ENCODE results near the gene ARHGAP23. TPM values are rescaled to one million over a fixed set of nuclear protein-coding genes. Genes with fewer than 3 reads are reported as not detected.
A peak's percentile ranks its signal among the peaks of the same experiment; 100 is the strongest.

ARHGAP23 gene, protein sequence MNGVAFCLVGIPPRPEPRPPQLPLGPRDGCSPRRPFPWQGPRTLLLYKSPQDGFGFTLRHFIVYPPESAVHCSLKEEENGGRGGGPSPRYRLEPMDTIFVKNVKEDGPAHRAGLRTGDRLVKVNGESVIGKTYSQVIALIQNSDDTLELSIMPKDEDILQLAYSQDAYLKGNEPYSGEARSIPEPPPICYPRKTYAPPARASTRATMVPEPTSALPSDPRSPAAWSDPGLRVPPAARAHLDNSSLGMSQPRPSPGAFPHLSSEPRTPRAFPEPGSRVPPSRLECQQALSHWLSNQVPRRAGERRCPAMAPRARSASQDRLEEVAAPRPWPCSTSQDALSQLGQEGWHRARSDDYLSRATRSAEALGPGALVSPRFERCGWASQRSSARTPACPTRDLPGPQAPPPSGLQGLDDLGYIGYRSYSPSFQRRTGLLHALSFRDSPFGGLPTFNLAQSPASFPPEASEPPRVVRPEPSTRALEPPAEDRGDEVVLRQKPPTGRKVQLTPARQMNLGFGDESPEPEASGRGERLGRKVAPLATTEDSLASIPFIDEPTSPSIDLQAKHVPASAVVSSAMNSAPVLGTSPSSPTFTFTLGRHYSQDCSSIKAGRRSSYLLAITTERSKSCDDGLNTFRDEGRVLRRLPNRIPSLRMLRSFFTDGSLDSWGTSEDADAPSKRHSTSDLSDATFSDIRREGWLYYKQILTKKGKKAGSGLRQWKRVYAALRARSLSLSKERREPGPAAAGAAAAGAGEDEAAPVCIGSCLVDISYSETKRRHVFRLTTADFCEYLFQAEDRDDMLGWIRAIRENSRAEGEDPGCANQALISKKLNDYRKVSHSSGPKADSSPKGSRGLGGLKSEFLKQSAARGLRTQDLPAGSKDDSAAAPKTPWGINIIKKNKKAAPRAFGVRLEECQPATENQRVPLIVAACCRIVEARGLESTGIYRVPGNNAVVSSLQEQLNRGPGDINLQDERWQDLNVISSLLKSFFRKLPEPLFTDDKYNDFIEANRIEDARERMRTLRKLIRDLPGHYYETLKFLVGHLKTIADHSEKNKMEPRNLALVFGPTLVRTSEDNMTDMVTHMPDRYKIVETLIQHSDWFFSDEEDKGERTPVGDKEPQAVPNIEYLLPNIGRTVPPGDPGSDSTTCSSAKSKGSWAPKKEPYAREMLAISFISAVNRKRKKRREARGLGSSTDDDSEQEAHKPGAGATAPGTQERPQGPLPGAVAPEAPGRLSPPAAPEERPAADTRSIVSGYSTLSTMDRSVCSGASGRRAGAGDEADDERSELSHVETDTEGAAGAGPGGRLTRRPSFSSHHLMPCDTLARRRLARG (N-terminal part only)
- 10 to 100 TPM; 13.8 to 25.2 (median 21.1) TPM for total RNA-seq

DNA sequence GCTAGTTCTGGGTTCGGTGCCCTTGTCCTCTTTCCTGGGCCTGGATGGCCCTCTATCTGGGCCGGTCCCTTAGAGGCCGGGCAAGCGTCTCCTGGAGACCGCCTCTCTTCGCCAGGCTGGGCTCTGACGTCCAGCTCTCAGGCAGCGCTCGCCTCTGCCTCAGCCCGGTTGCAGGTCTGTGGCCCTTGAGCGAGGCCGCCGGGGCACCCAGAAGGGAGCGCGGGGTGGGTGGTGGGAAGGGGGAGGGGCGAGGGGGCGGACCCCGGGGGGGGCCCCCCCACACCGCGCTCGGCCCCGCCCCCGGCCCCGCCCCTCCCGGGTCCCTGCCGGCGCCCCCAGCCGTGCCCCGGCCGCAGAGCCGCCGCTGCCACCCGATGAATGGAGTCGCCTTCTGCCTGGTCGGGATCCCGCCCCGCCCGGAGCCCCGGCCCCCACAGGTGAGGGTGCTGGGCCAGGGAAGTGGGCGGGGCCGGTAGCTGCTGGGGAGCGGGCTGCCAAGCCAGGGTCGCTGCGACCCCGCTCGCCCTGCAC, at the start of gene ARHGAP23:
ARHGAP23 (plus strand) TSS at position 353 of the 531 bp plus-strand sequence; CDS start at position 375, 22 bp downstream.
- TF ChIP-seq, protein P1, sequence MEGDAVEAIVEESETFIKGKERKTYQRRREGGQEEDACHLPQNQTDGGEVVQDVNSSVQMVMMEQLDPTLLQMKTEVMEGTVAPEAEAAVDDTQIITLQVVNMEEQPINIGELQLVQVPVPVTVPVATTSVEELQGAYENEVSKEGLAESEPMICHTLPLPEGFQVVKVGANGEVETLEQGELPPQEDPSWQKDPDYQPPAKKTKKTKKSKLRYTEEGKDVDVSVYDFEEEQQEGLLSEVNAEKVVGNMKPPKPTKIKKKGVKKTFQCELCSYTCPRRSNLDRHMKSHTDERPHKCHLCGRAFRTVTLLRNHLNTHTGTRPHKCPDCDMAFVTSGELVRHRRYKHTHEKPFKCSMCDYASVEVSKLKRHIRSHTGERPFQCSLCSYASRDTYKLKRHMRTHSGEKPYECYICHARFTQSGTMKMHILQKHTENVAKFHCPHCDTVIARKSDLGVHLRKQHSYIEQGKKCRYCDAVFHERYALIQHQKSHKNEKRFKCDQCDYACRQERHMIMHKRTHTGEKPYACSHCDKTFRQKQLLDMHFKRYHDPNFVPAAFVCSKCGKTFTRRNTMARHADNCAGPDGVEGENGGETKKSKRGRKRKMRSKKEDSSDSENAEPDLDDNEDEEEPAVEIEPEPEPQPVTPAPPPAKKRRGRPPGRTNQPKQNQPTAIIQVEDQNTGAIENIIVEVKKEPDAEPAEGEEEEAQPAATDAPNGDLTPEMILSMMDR (IDR thresholded peaks at IDR 0.05) = no peak
- TF ChIP-seq POLR2A (IDR thresholded peaks at IDR 0.05) (no peak), POLR2AphosphoS5 (IDR thresholded peaks at IDR 0.05) (no peak)
- Histone ChIP-seq H3K4me1 (peaks cover 10 to 14% of the 10 kb centered on the region in 2 donors), H3K36me3 (no peaks in the 10 kb centered on the region), H3K27ac (peak within 1 kb of the TSS; percentile 83 to 88), H3K9me3 (no peaks in the 10 kb centered on the region), H3K27me3 (no peaks in the 10 kb centered on the region), H3K4me3 (peak within 1 kb of the TSS; percentile 79 to 93 (median 88))
- DNase-seq (ENCODE audit: low spot score in 2 of 2) = no peak
- intact Hi-C loops (cut with DNase I; ENCODE audit: low total_unique reads) = loop anchor here (10.0 kb wide), 1 partner anchor 57 kb away; no protein-coding TSS in a partner anchor

DNA sequence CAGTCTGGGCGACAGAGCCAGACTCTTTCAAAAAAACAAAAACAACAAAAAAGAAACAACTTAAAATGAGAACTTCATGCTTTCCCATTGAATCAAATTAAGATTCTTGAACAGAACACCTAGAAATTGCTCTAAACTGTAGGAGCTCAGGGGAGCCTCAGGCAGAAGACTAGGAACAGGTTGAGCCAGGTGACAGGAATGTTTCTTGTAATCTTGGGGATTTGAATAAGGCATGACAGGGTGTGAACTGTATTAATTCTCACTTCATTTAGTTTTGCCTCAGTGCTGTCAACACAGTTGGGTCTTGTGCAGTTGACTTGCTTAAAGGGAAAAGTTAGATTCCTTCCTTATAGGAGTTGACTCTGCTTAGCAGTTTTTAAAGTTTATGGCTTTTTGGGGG, 48.8 kb upstream of the ARHGAP23 start:
- no peak overlapping the region for H3K27ac ChIP-seq
- H3K27me3 ChIP-seq = no peaks in the 10 kb centered on the region
- no peaks in the 10 kb centered on the region for H3K4me1 ChIP-seq
- no peaks in the 10 kb centered on the region for H3K36me3 ChIP-seq
- intact Hi-C loops (cut with DNase I; ENCODE audit: low total_unique reads) = no loop called here
- no peaks in the 10 kb centered on the region for H3K9me3 ChIP-seq
- no peak for DNase-seq (ENCODE audit: low spot score in 2 of 2)
- TF ChIP-seq POLR2A (IDR thresholded peaks at IDR 0.05) = no peak
- TF ChIP-seq, protein P1 (IDR thresholded peaks at IDR 0.05) = no peak
- TF ChIP-seq POLR2AphosphoS5 (IDR thresholded peaks at IDR 0.05) = no peak
- H3K4me3 ChIP-seq = no peak overlapping the region

- Histone ChIP-seq H3K36me3 (peaks cover 9% of the 10 kb centered on the region), H3K4me1 (no peaks in the 10 kb centered on the region), H3K27ac (no peak overlapping the region), H3K4me3 (no peak overlapping the region), H3K9me3 (no peaks in the 10 kb centered on the region), H3K27me3 (no peaks in the 10 kb centered on the region)
- intact Hi-C loops (cut with DNase I; ENCODE audit: low total_unique reads) = loop anchor here (5.0 kb wide), 1 partner anchor 717 kb away; no protein-coding TSS in a partner anchor
- TF ChIP-seq POLR2AphosphoS5 (IDR thresholded peaks at IDR 0.05) = no peak
- TF ChIP-seq, protein P1 (IDR thresholded peaks at IDR 0.05) = no peak
- TF ChIP-seq POLR2A (IDR thresholded peaks at IDR 0.05) = no peak
- no peak for DNase-seq (ENCODE audit: low spot score in 2 of 2)
Observed at GRCh38 chr17:38395090-38395489, 33.2 kb upstream of the ARHGAP23 start.

GRCh38 chr17:38397227-38397626, 31.0 kb upstream of the ARHGAP23 start:
- no peak for TF ChIP-seq POLR2A (IDR thresholded peaks at IDR 0.05)
- no peak for TF ChIP-seq POLR2AphosphoS5 (IDR thresholded peaks at IDR 0.05)
- TF ChIP-seq, protein P1 (IDR thresholded peaks at IDR 0.05) = no peak
- Histone ChIP-seq H3K27me3 (no peaks in the 10 kb centered on the region), H3K27ac (no peak overlapping the region), H3K4me3 (no peak overlapping the region), H3K4me1 (no peaks in the 10 kb centered on the region), H3K36me3 (peaks cover 9% of the 10 kb centered on the region), H3K9me3 (no peaks in the 10 kb centered on the region)
- intact Hi-C loops (cut with DNase I; ENCODE audit: low total_unique reads) = loop anchor here (5.0 kb wide), 1 partner anchor 715 kb away; no protein-coding TSS in a partner anchor
- no peak for DNase-seq (ENCODE audit: low spot score in 2 of 2)
